Left ventricle myocardium inferior (tissue), 1 donor: Measurements from ENCODE around the gene ELOVL1. TPM values are rescaled to one million over a fixed set of nuclear protein-coding genes. Genes with fewer than 3 reads are reported as not detected.
A peak's percentile ranks its signal among the peaks of the same experiment; 100 is the strongest.
"Not testable (repeated sequence)": the region's sequence is repeated elsewhere in the genome, so short reads cannot be mapped to it uniquely, and the experiment has no call there.

ENCODE experiments used
- DNase-seq: peaks from one replicate; pipeline ENCODE4 v3.0.0-alpha.2; 2020
- H3K27ac ChIP-seq: fragments of 200-600 bp; replicated peaks from 2 replicates; pipeline ENCODE4 v1.8.0; 2021
- H3K27me3 ChIP-seq: fragments of 200-600 bp; 2 replicates; pipeline ENCODE4 v1.8.0; 2021; ENCODE audit warnings: low read depth
- H3K36me3 ChIP-seq: fragments of 200-600 bp; 2 replicates; pipeline ENCODE4 v1.8.0; 2021
- H3K4me1 ChIP-seq: fragments of 200-600 bp; 2 replicates; pipeline ENCODE4 v1.8.0; 2021
- H3K4me3 ChIP-seq: fragments of 200-600 bp; 2 replicates; pipeline ENCODE4 v1.8.0; 2021; ENCODE audit warnings: mild to moderate bottlenecking, moderate library complexity
- H3K9me3 ChIP-seq: fragments of 200-600 bp; replicated peaks from 2 replicates; pipeline ENCODE4 v1.8.0; 2021
- intact Hi-C: fragments of 100-400 bp; cut with micrococcal nuclease; formaldehyde crosslinking; loops from one replicate; pipeline ENCODE4 v1.11.0; 2022
- total RNA-seq: library from RNA; stranded (reverse); fragmentation: NEBNext Ultra II Directional; extraction: Animal tissue kit (Norgen Biotek cat#: 25700); gene quantifications from one replicate; pipeline ENCODE4 v1.2.1, GENCODE V29; 2021
- TF ChIP-seq, protein P1 (sequence below): fragments of 200-600 bp; IDR thresholded peaks from 2 replicates; pipeline ENCODE4 v1.8.0; 2021; ENCODE audit warnings: antibody characterized with exemption, mild to moderate bottlenecking, borderline replicate concordance
- donor health status: DM: no; HTN: yes; CAD: no; lungs with severe emphysema.

ELOVL1 gene
- total RNA-seq, 1 donor from 2014 or later, result 26.7 TPM

GRCh38 chr1:43405219-43405875 is 37.5 kb upstream of the ELOVL1 start:
- TF ChIP-seq, protein P1, sequence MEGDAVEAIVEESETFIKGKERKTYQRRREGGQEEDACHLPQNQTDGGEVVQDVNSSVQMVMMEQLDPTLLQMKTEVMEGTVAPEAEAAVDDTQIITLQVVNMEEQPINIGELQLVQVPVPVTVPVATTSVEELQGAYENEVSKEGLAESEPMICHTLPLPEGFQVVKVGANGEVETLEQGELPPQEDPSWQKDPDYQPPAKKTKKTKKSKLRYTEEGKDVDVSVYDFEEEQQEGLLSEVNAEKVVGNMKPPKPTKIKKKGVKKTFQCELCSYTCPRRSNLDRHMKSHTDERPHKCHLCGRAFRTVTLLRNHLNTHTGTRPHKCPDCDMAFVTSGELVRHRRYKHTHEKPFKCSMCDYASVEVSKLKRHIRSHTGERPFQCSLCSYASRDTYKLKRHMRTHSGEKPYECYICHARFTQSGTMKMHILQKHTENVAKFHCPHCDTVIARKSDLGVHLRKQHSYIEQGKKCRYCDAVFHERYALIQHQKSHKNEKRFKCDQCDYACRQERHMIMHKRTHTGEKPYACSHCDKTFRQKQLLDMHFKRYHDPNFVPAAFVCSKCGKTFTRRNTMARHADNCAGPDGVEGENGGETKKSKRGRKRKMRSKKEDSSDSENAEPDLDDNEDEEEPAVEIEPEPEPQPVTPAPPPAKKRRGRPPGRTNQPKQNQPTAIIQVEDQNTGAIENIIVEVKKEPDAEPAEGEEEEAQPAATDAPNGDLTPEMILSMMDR, result no peak
- H3K36me3 ChIP-seq, result peaks cover 72% of the 10 kb centered on the region

GRCh38 chr1:43404353-43404752 is 36.5 kb upstream of the ELOVL1 start:
- intact Hi-C loops, result no loop called here
- DNase-seq, result no peak
- Histone ChIP-seq H3K9me3 (no peaks in the 10 kb centered on the region), H3K4me1 (peaks cover 21% of the 10 kb centered on the region), H3K36me3 (peaks cover 63% of the 10 kb centered on the region), H3K4me3 (no peak overlapping the region), H3K27ac (no peak overlapping the region), H3K27me3 (no peaks in the 10 kb centered on the region)
- TF ChIP-seq, protein P1, result no peak

More at GRCh38 chr1:43405219-43405875, 37.5 kb upstream of the ELOVL1 start:
- Histone ChIP-seq H3K9me3 (no peaks in the 10 kb centered on the region), H3K4me3 (no peak overlapping the region), H3K4me1 (peaks cover 21% of the 10 kb centered on the region), H3K27ac (peak overlapping the region; percentile 4), H3K27me3 (no peaks in the 10 kb centered on the region)
- intact Hi-C loops, result no loop called here
- DNase-seq, result no peak

GRCh38 chr1:43402089-43402865 is 34.5 kb upstream of the ELOVL1 start:
- DNase-seq, result no peak
- TF ChIP-seq, protein P1, result no peak
- Histone ChIP-seq H3K27ac (no peak overlapping the region), H3K36me3 (peaks cover 43% of the 10 kb centered on the region), H3K4me1 (peaks cover 21% of the 10 kb centered on the region), H3K9me3 (no peaks in the 10 kb centered on the region), H3K4me3 (no peak overlapping the region), H3K27me3 (no peaks in the 10 kb centered on the region)
- intact Hi-C loops, result no loop called here

GRCh38 chr1:43400441-43400840 is 32.6 kb upstream of the ELOVL1 start:
- Histone ChIP-seq H3K4me1 (peaks cover 14% of the 10 kb centered on the region), H3K36me3 (peaks cover 40% of the 10 kb centered on the region)
- H3K9me3 ChIP-seq, H3K27me3 ChIP-seq, intact Hi-C loops, H3K27ac ChIP-seq, H3K4me3 ChIP-seq, DNase-seq: not testable (repeated sequence)

DNA sequence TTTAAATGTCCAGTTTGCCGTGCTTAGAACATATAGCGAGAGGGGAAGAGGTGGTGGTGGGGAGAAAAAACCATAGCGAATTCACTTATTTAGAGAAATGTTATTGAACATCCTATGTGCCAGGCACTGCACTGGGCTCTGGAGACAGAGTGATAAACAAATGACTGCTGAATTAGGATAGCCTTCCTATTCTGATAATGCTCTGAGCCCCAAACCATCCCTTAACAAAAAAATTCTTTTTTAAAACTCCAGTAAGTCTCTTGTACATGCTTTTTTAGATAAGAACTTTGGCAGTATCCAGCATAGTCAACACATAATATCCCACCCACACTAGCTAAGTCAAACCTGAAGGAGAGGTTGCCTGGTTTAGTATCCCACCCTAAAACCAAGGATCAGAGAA is 30.4 kb upstream of the ELOVL1 start:
- no peak overlapping the region for H3K4me3 ChIP-seq
- no peak overlapping the region for H3K27ac ChIP-seq
- TF ChIP-seq, protein P1, result no peak
- peaks cover 26% of the 10 kb centered on the region for H3K36me3 ChIP-seq
- H3K4me1 ChIP-seq, result peaks cover 9% of the 10 kb centered on the region
- no peaks in the 10 kb centered on the region for H3K27me3 ChIP-seq
- no peak for DNase-seq
- no peaks in the 10 kb centered on the region for H3K9me3 ChIP-seq
- intact Hi-C loops, result no loop called here

DNA sequence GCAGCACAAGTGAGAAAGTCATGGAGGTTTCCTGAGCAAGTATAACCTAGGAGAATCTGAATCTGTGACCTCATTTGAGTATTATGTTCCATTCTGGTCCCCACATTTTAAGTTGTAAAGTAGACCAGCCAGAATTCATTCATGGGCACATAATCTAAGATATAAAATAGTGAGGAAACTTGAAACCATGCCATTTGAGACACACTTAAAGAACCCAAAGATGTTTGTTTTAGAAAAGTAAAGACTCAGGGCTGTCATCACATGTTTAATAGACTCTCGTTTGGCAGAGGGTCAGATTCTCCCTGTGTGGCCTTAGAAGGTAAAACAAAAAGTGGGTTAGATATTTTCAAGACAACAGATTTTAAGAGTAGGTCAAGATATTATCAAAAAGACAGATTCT is 28.2 kb upstream of the ELOVL1 start:
- H3K27me3 ChIP-seq, result no peaks in the 10 kb centered on the region
- peaks cover 20% of the 10 kb centered on the region for H3K36me3 ChIP-seq
- TF ChIP-seq, protein P1, result no peak
- no peak overlapping the region for H3K4me3 ChIP-seq
- no peak overlapping the region for H3K27ac ChIP-seq
- intact Hi-C loops, result no loop called here
- no peaks in the 10 kb centered on the region for H3K9me3 ChIP-seq
- no peak for DNase-seq
- H3K4me1 ChIP-seq, result peaks cover 5% of the 10 kb centered on the region
